GM23338 (cell line): ENCODE data around the gene MKX. TPM values are rescaled to one million over a fixed set of nuclear protein-coding genes. Genes with fewer than 3 reads are reported as not detected.

ENCODE experiments used
- ATAC-seq: fragments of 200-7000 bp; cut with Tn5 transposase; 3 replicates; pipeline ENCODE4 v1.9.1; 2020
- DNase-seq: peaks from one replicate; pipeline ENCODE4 v3.0.0-alpha.2; 2015; ENCODE audit warnings: low spot score
- H2AFZ ChIP-seq: fragments of 200-600 bp; sonication (generic); 2 replicates; pipeline ENCODE4 v1.8.0; 2016; ENCODE audit warnings: antibody characterized with exemption, mild to moderate bottlenecking, moderate library complexity
- H3F3A ChIP-seq: fragments of 200-600 bp; sonication (generic); replicated peaks from 2 replicates; pipeline ENCODE4 v1.8.0; 2017; ENCODE audit warnings: antibody characterized with exemption, mixed run types, low read depth
- H3K27ac ChIP-seq: fragments of 200-600 bp; sonication (generic); 2 replicates; pipeline ENCODE4 v1.6.1; 2016; ENCODE audit warnings: low read depth
- H3K27me3 ChIP-seq: fragments of 200-600 bp; sonication (generic); 2 replicates; pipeline ENCODE4 v1.8.0; 2016; ENCODE audit warnings: mild to moderate bottlenecking, mixed run types, moderate library complexity; ENCODE audit not compliant: insufficient read depth
- H3K36me3 ChIP-seq: fragments of 200-600 bp; sonication (generic); 2 replicates; pipeline ENCODE4 v1.8.0; 2016; ENCODE audit warnings: mild to moderate bottlenecking; ENCODE audit not compliant: insufficient read depth
- H3K4me1 ChIP-seq: fragments of 200-600 bp; sonication (generic); 2 replicates; pipeline ENCODE4 v1.8.0; 2016; ENCODE audit warnings: mild to moderate bottlenecking, moderate library complexity; ENCODE audit not compliant: insufficient read depth
- H3K4me2 ChIP-seq: fragments of 200-600 bp; sonication (generic); 2 replicates; pipeline ENCODE4 v1.7.1; 2017; ENCODE audit warnings: mixed run types
- H3K4me3 ChIP-seq: fragments of 200-600 bp; sonication (generic); 2 replicates; pipeline ENCODE4 v1.6.1; 2016; ENCODE audit warnings: mixed run types
- H3K79me2 ChIP-seq: fragments of 200-600 bp; sonication (generic); replicated peaks from 2 replicates; pipeline ENCODE4 v1.8.0; 2017; ENCODE audit warnings: mild to moderate bottlenecking; ENCODE audit not compliant: insufficient read depth
- H3K9me2 ChIP-seq: fragments of 200-600 bp; sonication (generic); 2 replicates; pipeline ENCODE4 v1.8.0; 2017; ENCODE audit not compliant: insufficient read depth
- H4K20me1 ChIP-seq: fragments of 200-600 bp; sonication (generic); replicated peaks from 2 replicates; pipeline ENCODE4 v1.8.0; 2017; ENCODE audit warnings: mild to moderate bottlenecking; ENCODE audit not compliant: insufficient read depth
- H3K27ac Mint-ChIP-seq: 2 replicates; pipeline ENCODE4 v1.8.0; 2020; ENCODE audit warnings: inconsistent platforms, mild to moderate bottlenecking, moderate library complexity, mixed read lengths
- H3K27me3 Mint-ChIP-seq: 3 replicates; pipeline ENCODE4 v1.8.0; 2022; ENCODE audit warnings: low read depth, mild to moderate bottlenecking, moderate library complexity, mixed read lengths, inconsistent platforms; ENCODE audit not compliant: insufficient read depth, poor library complexity
- H3K36me3 Mint-ChIP-seq: 3 replicates; pipeline ENCODE4 v1.8.0; 2021; ENCODE audit warnings: low read depth, mild to moderate bottlenecking, inconsistent platforms, moderate library complexity, mixed read lengths
- H3K4me1 Mint-ChIP-seq: 3 replicates; pipeline ENCODE4 v1.8.0; 2020; ENCODE audit warnings: mild to moderate bottlenecking, inconsistent platforms, mixed read lengths
- H3K4me3 Mint-ChIP-seq: 3 replicates; pipeline ENCODE4 v1.8.0; 2021; ENCODE audit warnings: moderate library complexity, mild to moderate bottlenecking, inconsistent platforms, mixed read lengths
- H3K9me3 Mint-ChIP-seq: 3 replicates; pipeline ENCODE4 v1.8.0; 2020; ENCODE audit warnings: moderate library complexity, mild to moderate bottlenecking, inconsistent platforms, mixed read lengths
- CREB1 ChIP-seq: fragments of 250-450 bp; sonication (Bioruptor Pico); IDR thresholded peaks from 2 replicates; pipeline ENCODE4 v1.5.0; 2020; ENCODE audit warnings: low read depth, mild to moderate bottlenecking, moderate library complexity
- ETS1 ChIP-seq: IDR thresholded peaks from 2 replicates; pipeline ENCODE4 v1.6.1; 2016; ENCODE audit warnings: antibody characterized with exemption
- EZH2 ChIP-seq: fragments of 200-600 bp; sonication (generic); IDR thresholded peaks from one replicate; pipeline ENCODE4 v1.8.0; 2017; ENCODE audit warnings: antibody characterized with exemption, mild to moderate bottlenecking, low read depth; ENCODE audit not compliant: unreplicated experiment
- EZH2phosphoT487 ChIP-seq: fragments of 200-600 bp; sonication (generic); IDR thresholded peaks from one replicate; pipeline ENCODE4 v1.8.1; 2018; ENCODE audit warnings: antibody characterized with exemption; ENCODE audit not compliant: unreplicated experiment
- JUNB ChIP-seq: IDR thresholded peaks from one replicate; pipeline ENCODE4 v1.6.1; 2016; ENCODE audit warnings: antibody characterized with exemption; ENCODE audit not compliant: unreplicated experiment
- NANOG ChIP-seq: IDR thresholded peaks from 2 replicates; pipeline ENCODE4 v1.6.1; 2016; ENCODE audit warnings: antibody characterized with exemption, borderline replicate concordance
- POLR2AphosphoS5 ChIP-seq: IDR thresholded peaks from 2 replicates; pipeline ENCODE4 v1.6.1; 2016; ENCODE audit warnings: antibody characterized with exemption, low read depth
- REST ChIP-seq: IDR thresholded peaks from one replicate; pipeline ENCODE4 v1.6.1; 2018; ENCODE audit warnings: antibody characterized with exemption; ENCODE audit not compliant: unreplicated experiment
- STAT1 ChIP-seq: IDR thresholded peaks from one replicate; pipeline ENCODE4 v1.6.1; 2016; ENCODE audit warnings: antibody characterized with exemption; ENCODE audit not compliant: unreplicated experiment
- ZNF114 ChIP-seq: fragments of 250-450 bp; sonication (Bioruptor Pico); IDR thresholded peaks from 2 replicates; pipeline ENCODE4 v1.5.0; 2020; ENCODE audit warnings: mild to moderate bottlenecking, moderate library complexity
- ZNF331 ChIP-seq: fragments of 250-450 bp; sonication (Bioruptor Pico); IDR thresholded peaks from 2 replicates; pipeline ENCODE4 v1.5.0; 2020; ENCODE audit warnings: low read depth, mild to moderate bottlenecking, moderate library complexity
- ZNF462 ChIP-seq: fragments of 250-450 bp; sonication (Bioruptor Pico); IDR thresholded peaks from 2 replicates; pipeline ENCODE4 v1.5.0; 2020; ENCODE audit warnings: mild to moderate bottlenecking, moderate library complexity
- polyA plus RNA-seq: library from polyadenylated mRNA; unstranded; fragments of >200 nt; fragmentation: Nextera tagmentation; extraction: Ambion mirVana; gene quantifications from 2 replicates; pipeline ENCODE4 v1.2.1, GENCODE V29; 2016
- total RNA-seq: library from RNA; depleted of rRNA; stranded (reverse); fragments of >200 nt; shearing (Covaris generic); gene quantifications from 2 replicates; pipeline ENCODE4 v1.2.3, GENCODE V29; 2014

The MKX gene
- total and polyA plus RNA-seq, 2 experiments from 2014 or later: 0.66 to 0.97 TPM

GRCh38 chr10:27736396-27736795 is 9.2 kb downstream of the MKX start:
- Histone ChIP-seq H2AFZ (no peak overlapping the region), H3F3A (no peaks in the 10 kb centered on the region), H3K27ac (no peak overlapping the region), H3K27me3 (peaks cover 21% of the 10 kb centered on the region), H3K36me3 (no peaks in the 10 kb centered on the region), H3K9me2 (no peaks in the 10 kb centered on the region), H3K79me2 (no peaks in the 10 kb centered on the region), H4K20me1 (no peaks in the 10 kb centered on the region), H3K4me2 (no peak overlapping the region), H3K4me3 (no peak overlapping the region), H3K4me1 (peaks cover 7% of the 10 kb centered on the region; the same call in 1 of the 2 replicates)
- no peak overlapping the region for H3K4me3 Mint-ChIP-seq
- peaks cover 10% of the 10 kb centered on the region; the same call in 2 of the 3 replicates for H3K4me1 Mint-ChIP-seq
- ATAC-seq (no peak), DNase-seq (no peak)
- no peaks in the 10 kb centered on the region for H3K9me3 Mint-ChIP-seq
- H3K36me3 Mint-ChIP-seq: no peaks in the 10 kb centered on the region; the same call in 2 of the 3 replicates
- no peak overlapping the region for H3K27ac Mint-ChIP-seq
- peaks cover 14% of the 10 kb centered on the region for H3K27me3 Mint-ChIP-seq
- TF ChIP-seq ZNF331 (CRISPR knock-in tag): no peak
- TF ChIP-seq CREB1 (CRISPR knock-in tag): no peak
- no peak for TF ChIP-seq EZH2
- no peak for TF ChIP-seq POLR2AphosphoS5
- TF ChIP-seq ZNF462: no peak
- no peak for TF ChIP-seq STAT1
- no peak for TF ChIP-seq EZH2phosphoT487

- Histone ChIP-seq H3K4me1 (peaks cover 16% of the 10 kb centered on the region), H2AFZ (no peak overlapping the region), H3F3A (no peaks in the 10 kb centered on the region), H3K9me2 (no peaks in the 10 kb centered on the region), H3K27ac (no peak overlapping the region), H3K4me2 (no peak overlapping the region), H3K4me3 (no peak overlapping the region), H3K36me3 (no peaks in the 10 kb centered on the region), H3K79me2 (no peaks in the 10 kb centered on the region), H4K20me1 (no peaks in the 10 kb centered on the region), H3K27me3 (no peaks in the 10 kb centered on the region)
- Mint-ChIP-seq H3K4me1 (peaks cover 14% of the 10 kb centered on the region), H3K4me3 (no peak overlapping the region), H3K27ac (no peak overlapping the region), H3K9me3 (no peaks in the 10 kb centered on the region), H3K27me3 (no peaks in the 10 kb centered on the region), H3K36me3 (no peaks in the 10 kb centered on the region)
- ATAC-seq (no peak), DNase-seq (no peak)
- TF ChIP-seq EZH2phosphoT487: no peak
- no peak for TF ChIP-seq JUNB
- no peak for TF ChIP-seq CREB1 (CRISPR knock-in tag)
- no peak for TF ChIP-seq POLR2AphosphoS5
- no peak for TF ChIP-seq NANOG
- no peak for TF ChIP-seq ETS1
- no peak for TF ChIP-seq ZNF114
- TF ChIP-seq REST: no peak
- TF ChIP-seq EZH2: no peak
- TF ChIP-seq ZNF331 (CRISPR knock-in tag): no peak
These were observed 15.6 kb downstream of the MKX start for GRCh38 chr10:27730041-27730440.
